ENCODE measurements around the gene GRID1. TPM values are rescaled to one million over a fixed set of nuclear protein-coding genes. Genes with fewer than 3 reads are reported as not detected.

Gene GRID1
- total RNA-seq, 1 donor from 2014 or later = 0.75 TPM

- DNase-seq (ENCODE audit: low read depth) = no peak
- H3K27me3 Mint-ChIP-seq (ENCODE audit: low read depth, unreplicated experiment) = peaks cover 12% of the 10 kb centered on the region
- no peak overlapping the region for H3K4me3 Mint-ChIP-seq (ENCODE audit: unreplicated experiment)
- peak overlapping the region; percentile 62 for H3K27ac Mint-ChIP-seq (ENCODE audit: unreplicated experiment)
- Histone ChIP-seq H3K4me1 (ENCODE audit: insufficient read depth, low read length) (no peaks in the 10 kb centered on the region), H3K36me3 (ENCODE audit: insufficient read depth, low read length) (no peaks in the 10 kb centered on the region), H4K20me1 (ENCODE audit: insufficient read depth, low read length) (no peaks in the 10 kb centered on the region), H3K27me3 (ENCODE audit: insufficient read depth, low read length) (no peaks in the 10 kb centered on the region), H2AFZ (ENCODE audit: low read depth, low read length) (no peak overlapping the region), H3K4me3 (ENCODE audit: insufficient read depth, low read depth, low read length) (no peak overlapping the region), H3K9me3 (ENCODE audit: insufficient read depth, low read depth, low read length) (no peaks in the 10 kb centered on the region), H3K79me2 (ENCODE audit: insufficient read depth, low read length) (no peaks in the 10 kb centered on the region), H3K9ac (ENCODE audit: low read length) (no peak overlapping the region), H3K4me2 (ENCODE audit: low read length) (no peak overlapping the region), H3K27ac (ENCODE audit: low read depth, low read length) (no peak overlapping the region)
- H3K9me3 Mint-ChIP-seq (ENCODE audit: unreplicated experiment) = peaks cover 1% of the 10 kb centered on the region
- no peak for FAIRE-seq
- H3K36me3 Mint-ChIP-seq (ENCODE audit: low read depth, unreplicated experiment) = peaks cover 1% of the 10 kb centered on the region
- no peak for TF ChIP-seq CTCF (IDR thresholded peaks at IDR 0.05; ENCODE audit: insufficient read depth, low read depth, low read length)
- no peak for TF ChIP-seq EZH2 (IDR thresholded peaks at IDR 0.05; ENCODE audit: insufficient read depth, low read length)
- peaks cover 4% of the 10 kb centered on the region for H3K4me1 Mint-ChIP-seq (ENCODE audit: low read depth, unreplicated experiment)
These were observed 111.0 kb downstream of the GRID1 start for GRCh38 chr10:86255405-86256251.

- H3K4me3 Mint-ChIP-seq (ENCODE audit: unreplicated experiment) = no peak overlapping the region
- peaks cover 1% of the 10 kb centered on the region for H3K36me3 Mint-ChIP-seq (ENCODE audit: low read depth, unreplicated experiment)
- no peaks in the 10 kb centered on the region for H3K36me3 ChIP-seq (ENCODE audit: insufficient read depth, low read length)
- H3K4me1 Mint-ChIP-seq (ENCODE audit: low read depth, unreplicated experiment) = peaks cover 4% of the 10 kb centered on the region
- H4K20me1 ChIP-seq (ENCODE audit: insufficient read depth, low read length) = no peaks in the 10 kb centered on the region
- no peaks in the 10 kb centered on the region for H3K9me3 ChIP-seq (ENCODE audit: insufficient read depth, low read depth, low read length)
- no peaks in the 10 kb centered on the region for H3K4me1 ChIP-seq (ENCODE audit: insufficient read depth, low read length)
- peaks cover 9% of the 10 kb centered on the region for H3K27me3 Mint-ChIP-seq (ENCODE audit: low read depth, unreplicated experiment)
- FAIRE-seq (no peak), DNase-seq (ENCODE audit: low read depth) (no peak)
- peaks cover 3% of the 10 kb centered on the region for H3K9me3 Mint-ChIP-seq (ENCODE audit: unreplicated experiment)
- H3K4me2 ChIP-seq (ENCODE audit: low read length) = no peak overlapping the region
- H3K4me3 ChIP-seq (ENCODE audit: insufficient read depth, low read depth, low read length) = no peak overlapping the region
- H3K27me3 ChIP-seq (ENCODE audit: insufficient read depth, low read length) = no peaks in the 10 kb centered on the region
- H3K27ac ChIP-seq (ENCODE audit: low read depth, low read length) = no peak overlapping the region
- H3K79me2 ChIP-seq (ENCODE audit: insufficient read depth, low read length) = no peaks in the 10 kb centered on the region
- no peak overlapping the region for H3K9ac ChIP-seq (ENCODE audit: low read length)
- no peak overlapping the region for H2AFZ ChIP-seq (ENCODE audit: low read depth, low read length)
- H3K27ac Mint-ChIP-seq (ENCODE audit: unreplicated experiment) = no peak overlapping the region
- no peak for TF ChIP-seq CTCF (IDR thresholded peaks at IDR 0.05; ENCODE audit: insufficient read depth, low read depth, low read length)
- no peak for TF ChIP-seq EZH2 (IDR thresholded peaks at IDR 0.05; ENCODE audit: insufficient read depth, low read length)
These were observed 111.9 kb downstream of the GRID1 start for GRCh38 chr10:86254526-86255174.
